H1 (cell line): ENCODE results near the gene HS6ST3. TPM values are rescaled to one million over a fixed set of nuclear protein-coding genes. Genes with fewer than 3 reads are reported as not detected.

Source experiments
- CTCF ChIA-PET: fragments of 300-600 bp; sonication (Branson Sonifier 250); formaldehyde crosslinking; loops from one replicate; lab custom pipeline; 2021; ENCODE audit not compliant: partially characterized antibody; lab: Charles Lee
- POLR2A ChIA-PET: fragments of 300-600 bp; sonication (Branson Sonifier 250); formaldehyde crosslinking; loops from one replicate; lab custom pipeline; 2021; ENCODE audit warnings: inconsistent platforms; ENCODE audit not compliant: partially characterized antibody; lab: Charles Lee
- DNase-seq, 2 experiments: peaks; one replicate each; pipeline versions ENCODE4 v3.0.0 to v3.0.0-alpha.2; 2010 to 2022; ENCODE audit warnings: low spot score in 2 of 2, low read depth in 1 of 2, mixed read lengths in 1 of 2
- FAIRE-seq: peaks from 2 replicates; lab custom pipeline; 2011; peaks lifted over from hg19 to GRCh38; lab: Jason Lieb, UNC
- H2AFZ ChIP-seq: 2 replicates; pipeline ENCODE4 v1.8.1; 2012; ENCODE audit warnings: low read length, inconsistent platforms
- H2AK5ac ChIP-seq: 2 replicates; pipeline ENCODE4 v1.6.1; 2013; ENCODE audit warnings: low read depth, low read length
- H2BK120ac ChIP-seq: replicated peaks from 2 replicates; pipeline ENCODE3; 2013; ENCODE audit warnings: low read depth, low read length, inconsistent platforms
- H2BK12ac ChIP-seq: 2 replicates; pipeline ENCODE4 v1.6.1; 2013; ENCODE audit warnings: low read depth, low read length
- H2BK15ac ChIP-seq: 2 replicates; pipeline ENCODE4 v1.6.1; 2013; ENCODE audit warnings: low read length
- H2BK20ac ChIP-seq: 2 replicates; pipeline ENCODE4 v1.6.1; 2013; ENCODE audit warnings: low read length
- H2BK5ac ChIP-seq: 2 replicates; pipeline ENCODE4 v1.6.1; 2013; ENCODE audit warnings: low read depth, low read length
- H3K14ac ChIP-seq: 2 replicates; pipeline ENCODE4 v1.6.1; 2013; ENCODE audit warnings: inconsistent platforms; ENCODE audit not compliant: insufficient read length
- H3K18ac ChIP-seq: 2 replicates; pipeline ENCODE4 v1.6.1; 2013; ENCODE audit warnings: low read length; ENCODE audit errors: extremely low read depth
- H3K23ac ChIP-seq: 2 replicates; pipeline ENCODE4 v1.6.1; 2013; ENCODE audit warnings: inconsistent platforms; ENCODE audit not compliant: insufficient read length
- H3K23me2 ChIP-seq: 2 replicates; pipeline ENCODE4 v1.6.1; 2013; ENCODE audit warnings: low read depth, low read length
- H3K27ac ChIP-seq: 2 replicates; pipeline ENCODE4 v1.6.1; 2011; ENCODE audit warnings: low read depth, low read length, inconsistent platforms
- H3K27me3 ChIP-seq, 4 experiments: replicated peaks in 1 of 4; 1 replicate in 1 of 4; 2 replicates in 3 of 4; pipeline versions ENCODE4 v1.6.1 to v1.8.1; 2011 to 2013; ENCODE audit warnings: low read length in 3 of 4, mild to moderate bottlenecking in 3 of 4, inconsistent platforms in 2 of 4, mixed read lengths in 2 of 4, moderate library complexity in 1 of 4; ENCODE audit not compliant: control insufficient read depth in 3 of 4, insufficient read depth in 3 of 4; ENCODE audit errors: extremely low read depth in 1 of 4
- H3K36me3 ChIP-seq, 4 experiments: 2 replicates each; pipeline versions ENCODE4 v1.6.1 to v1.8.1; 2011 to 2013; ENCODE audit warnings: mild to moderate bottlenecking in 4 of 4, low read length in 3 of 4, moderate library complexity in 2 of 4, control low read depth in 1 of 4, inconsistent platforms in 1 of 4; ENCODE audit not compliant: insufficient read depth in 4 of 4, control insufficient read depth in 2 of 4
- H3K4ac ChIP-seq: replicated peaks from 2 replicates; pipeline ENCODE3; 2013; ENCODE audit warnings: low read length, low read depth, mixed read lengths, inconsistent platforms; ENCODE audit not compliant: insufficient read length
- H3K4me1 ChIP-seq, 4 experiments: replicated peaks in 1 of 4; 1 replicate in 1 of 4; 2 replicates in 3 of 4; pipeline versions ENCODE4 v1.6.1 to v1.8.1; 2011 to 2013; ENCODE audit warnings: low read length in 3 of 4, inconsistent platforms in 2 of 4, mixed read lengths in 1 of 4; ENCODE audit not compliant: insufficient read depth in 4 of 4, control insufficient read depth in 3 of 4
- H3K4me2 ChIP-seq, 2 experiments: 2 replicates each; pipeline versions ENCODE4 v1.6.1 to v1.8.1; 2011 to 2013; ENCODE audit warnings: low read depth in 2 of 2, low read length in 2 of 2, control low read depth in 1 of 2, inconsistent platforms in 1 of 2, mild to moderate bottlenecking in 1 of 2; ENCODE audit not compliant: insufficient read depth in 1 of 2
- H3K4me3 ChIP-seq, 4 experiments: fragments of 200-600, 300-600 bp in 1 of 4; sonication (generic), shearing (Covaris generic), sonication (Bioruptor Twin) in 1 of 4; 2 replicates each; pipeline versions ENCODE4 v1.5.1 to v1.8.1; 2011 to 2016; ENCODE audit warnings: low read length in 4 of 4, low read depth in 3 of 4, control low read depth in 2 of 4, inconsistent platforms in 2 of 4, mild to moderate bottlenecking in 2 of 4, mixed read lengths in 1 of 4, moderate library complexity in 1 of 4; ENCODE audit not compliant: insufficient read depth in 2 of 4; ENCODE audit errors: extremely low read depth in 1 of 4
- H3K56ac ChIP-seq: replicated peaks from 2 replicates; pipeline ENCODE3; 2013; ENCODE audit warnings: low read depth, mild to moderate bottlenecking, mixed read lengths, low read length, inconsistent platforms; ENCODE audit not compliant: insufficient read length
- H3K79me1 ChIP-seq: 2 replicates; pipeline ENCODE4 v1.6.1; 2013; ENCODE audit warnings: low read depth, low read length, control low read depth
- H3K79me2 ChIP-seq, 2 experiments: 2 replicates each; pipeline versions ENCODE4 v1.6.1 to v1.8.1; 2012 to 2013; ENCODE audit warnings: low read length in 2 of 2, mild to moderate bottlenecking in 2 of 2, inconsistent platforms in 1 of 2; ENCODE audit not compliant: insufficient read depth in 2 of 2, control insufficient read depth in 1 of 2
- H3K9ac ChIP-seq, 4 experiments: replicated peaks in 1 of 4; 1 replicate in 1 of 4; 2 replicates in 3 of 4; pipeline versions ENCODE4 v1.6.1 to v1.8.1; 2011 to 2013; ENCODE audit warnings: low read depth in 3 of 4, low read length in 3 of 4, control low read depth in 2 of 4, mild to moderate bottlenecking in 2 of 4, moderate library complexity in 2 of 4, inconsistent platforms in 1 of 4; ENCODE audit errors: extremely low read depth in 1 of 4
- H3K9me3 ChIP-seq, 2 experiments: 2 replicates each; pipeline versions ENCODE4 v1.6.1 to v1.8.1; 2012 to 2013; ENCODE audit warnings: mild to moderate bottlenecking in 2 of 2, moderate library complexity in 2 of 2, control low read depth in 1 of 2, inconsistent platforms in 1 of 2, low read depth in 1 of 2, low read length in 1 of 2, mixed read lengths in 1 of 2; ENCODE audit not compliant: insufficient read depth in 2 of 2
- H4K20me1 ChIP-seq, 2 experiments: replicated peaks in 1 of 2; 2 replicates each; pipeline versions ENCODE3 to v1.8.1; 2011 to 2013; ENCODE audit warnings: inconsistent platforms in 2 of 2, low read length in 2 of 2, mild to moderate bottlenecking in 1 of 2; ENCODE audit not compliant: insufficient read depth in 2 of 2, control insufficient read depth in 1 of 2
- H4K5ac ChIP-seq: 2 replicates; pipeline ENCODE4 v1.6.1; 2013; ENCODE audit warnings: low read length, low read depth, mixed read lengths, inconsistent platforms; ENCODE audit not compliant: insufficient read length
- H4K8ac ChIP-seq: 2 replicates; pipeline ENCODE4 v1.8.0; 2013; ENCODE audit warnings: mild to moderate bottlenecking, moderate library complexity, low read length, inconsistent platforms; ENCODE audit not compliant: insufficient read depth; ENCODE audit errors: extremely low read depth
- H4K91ac ChIP-seq: replicated peaks from 2 replicates; pipeline ENCODE3; 2013; ENCODE audit warnings: low read length, mixed read lengths, inconsistent platforms; ENCODE audit not compliant: insufficient read length
- CEBPB ChIP-seq: IDR thresholded peaks from 2 replicates; pipeline ENCODE4 v1.6.1; 2012; ENCODE audit warnings: low read depth, low read length
- FOSL1 ChIP-seq: IDR thresholded peaks from 2 replicates; pipeline ENCODE4 v1.6.1; 2011; ENCODE audit warnings: mild to moderate bottlenecking, low read depth, low read length, moderate library complexity; ENCODE audit not compliant: insufficient read depth
- KDM4A ChIP-seq: IDR thresholded peaks from one replicate; pipeline ENCODE4 v1.7.1; 2012; ENCODE audit warnings: low read depth, mild to moderate bottlenecking, moderate library complexity, low read length, inconsistent platforms; ENCODE audit not compliant: severe bottlenecking
- NRF1 ChIP-seq: IDR thresholded peaks from 2 replicates; pipeline ENCODE4 v1.6.1; 2011; ENCODE audit warnings: mild to moderate bottlenecking, low read depth, low read length, improper control_type of control experiment
- POLR2A ChIP-seq, 2 experiments: IDR thresholded peaks; 1 replicate in 1 of 2; 2 replicates in 1 of 2; pipeline ENCODE4 v1.6.1; 2011; ENCODE audit warnings: low read depth in 2 of 2, low read length in 2 of 2, mild to moderate bottlenecking in 2 of 2; ENCODE audit errors: control extremely low read depth in 1 of 2
- TCF12 ChIP-seq: IDR thresholded peaks from 2 replicates; pipeline ENCODE4 v1.6.1; 2011; ENCODE audit warnings: low read depth, mild to moderate bottlenecking, low read length
- WGBS, 2 experiments: shearing (Covaris generic) in 1 of 2; methylation state at CpG; one replicate each; pipeline versions ENCODE4 v1.1.6 to v1.1.7; 2013 to 2015; ENCODE audit warnings: low lambda C conversion rate in 2 of 2, mixed read lengths in 2 of 2, inconsistent platforms in 1 of 2, low coverage in 1 of 2, missing lambda C conversion rate in 1 of 2; ENCODE audit not compliant: insufficient replicate concordance in 2 of 2, insufficient coverage in 1 of 2, insufficient read length in 1 of 2; ENCODE audit errors: extremely low coverage in 1 of 2, missing lambda C conversion rate in 1 of 2; 5-methylcytosine and 5-hydroxymethylcytosine counted together
- polyA plus RNA-seq, 7 experiments: library from polyadenylated mRNA; depleted of rRNA in 3 of 7; stranded (reverse) in 5 of 7; unstranded in 2 of 7; fragments of >200 nt in 5 of 7; fragments of 200-250 nt in 2 of 7; gene quantifications; 1 replicate in 5 of 7; 2 replicates in 1 of 7; 4 replicates in 1 of 7; pipeline versions ENCODE4 v1.2.1 to v1.2.3, GENCODE V29; 2011 to 2013; ENCODE audit warnings: missing spikeins in 2 of 7, mixed read lengths in 2 of 7
- total RNA-seq: library from RNA; stranded (reverse); fragmentation: NEBNext Ultra II Directional; extraction: Animal tissue kit (Norgen Biotek cat#: 25700); gene quantifications from 2 replicates; pipeline ENCODE4 v1.2.1, GENCODE V29; 2021

Gene HS6ST3
- total and polyA plus RNA-seq, 2 of the 8 experiments (the other 6 are each of a cell fraction or from before 2014, with no cell fraction given) = 0.45 to 1.2 TPM

DNA sequence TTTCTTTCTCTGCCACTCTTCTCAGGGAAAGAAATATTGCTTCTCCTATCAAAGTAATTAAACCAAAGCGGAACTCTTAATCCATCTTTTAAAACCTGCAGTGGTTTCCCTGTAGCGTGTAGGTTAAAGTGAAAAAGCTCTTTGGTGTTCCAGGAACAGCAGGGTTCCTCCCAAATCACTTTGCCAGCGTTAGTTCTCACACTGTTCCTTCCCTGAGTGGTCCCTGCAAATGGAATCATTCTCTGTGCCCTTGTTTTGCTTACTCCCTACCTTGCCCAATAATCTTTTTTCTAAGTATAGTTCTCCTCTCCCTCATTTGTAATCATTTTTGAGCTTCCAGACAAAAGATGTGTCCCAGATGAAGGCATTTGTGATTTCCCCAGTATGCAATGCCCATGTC is 207.5 kb downstream of the HS6ST3 start:
- H3K27me3 ChIP-seq = peaks cover 0 to 1% (median 0%) of the 10 kb centered on the region in 4 experiments; a peak in 1 of 7 replicates
- FAIRE-seq (no peak), DNase-seq (no peak)
- ChIA-PET CTCF (interaction anchor here (1.2 to 2.4 kb wide), 4 partner anchors 9 to 524 kb away, joined by 3 to 11 read pairs (median 4); no protein-coding TSS in a partner anchor), POLR2A (interaction anchor here (0.6 to 1.0 kb wide), 2 partner anchors 12 to 33 kb away, joined by 3 read pairs; no protein-coding TSS in a partner anchor)
- H3K23ac ChIP-seq = no peak overlapping the region
- H3K27ac ChIP-seq = no peak overlapping the region
- H3K23me2 ChIP-seq = no peaks in the 10 kb centered on the region
- no peak overlapping the region for H3K4ac ChIP-seq
- H2BK15ac ChIP-seq = no peak overlapping the region
- H3K9me3 ChIP-seq = no peaks in the 10 kb centered on the region
- H2BK12ac ChIP-seq = 0 out of 2 replicates have a peak overlapping the region, but pooled peaks have one; percentile 69
- H3K18ac ChIP-seq = peak overlapping the region; percentile 9; the same call in 1 of the 2 replicates
- WGBS, 2 experiments = 61% methylated on average over 3 of the region's 3 CpGs; no CpG with 5 or more reads in 1 of the 2 experiments
- H3K56ac ChIP-seq = no peak overlapping the region
- H3K9ac ChIP-seq = no peak overlapping the region
- no peaks in the 10 kb centered on the region for H4K20me1 ChIP-seq
- H3K36me3 ChIP-seq = no peaks in the 10 kb centered on the region
- no peaks in the 10 kb centered on the region for H3K79me2 ChIP-seq
- H3K79me1 ChIP-seq = no peaks in the 10 kb centered on the region
- H2BK120ac ChIP-seq = no peak overlapping the region
- no peak overlapping the region for H2AFZ ChIP-seq
- H3K14ac ChIP-seq = no peak overlapping the region
- peak overlapping the region; percentile 77; the same call in 1 of the 2 replicates for H2BK20ac ChIP-seq
- H4K91ac ChIP-seq = no peak overlapping the region
- H2AK5ac ChIP-seq = no peak overlapping the region
- H3K4me2 ChIP-seq = no peak overlapping the region
- H4K8ac ChIP-seq = no peak overlapping the region
- H4K5ac ChIP-seq = no peak overlapping the region
- H2BK5ac ChIP-seq = peak overlapping the region; percentile 60; the same call in 1 of the 2 replicates
- peaks cover 3 to 11% (median 9%) of the 10 kb centered on the region in 4 experiments; a peak in 6 of 7 replicates for H3K4me1 ChIP-seq
- no peak overlapping the region for H3K4me3 ChIP-seq
- TF ChIP-seq POLR2A (IDR thresholded peaks at IDR 0.05; ENCODE audit: control extremely low read depth in 1 of 2, low read depth in 2 of 2, low read length in 2 of 2) = no peak
- no peak for TF ChIP-seq KDM4A
- TF ChIP-seq CEBPB = no peak
- TF ChIP-seq NRF1 = no peak
- no peak for TF ChIP-seq TCF12
- TF ChIP-seq FOSL1 = no peak
